ENCODE results near the gene MEGF8. TPM values are rescaled to one million over a fixed set of nuclear protein-coding genes. Genes with fewer than 3 reads are reported as not detected.
A peak's percentile ranks its signal among the peaks of the same experiment; 100 is the strongest.

MEGF8 gene
- total RNA-seq, 2 experiments from 2014 or later, result 5.2 to 5.3 TPM

- intact Hi-C loops (cut with DNase I, micrococcal nuclease), result no loop called here
- no peaks in the 10 kb centered on the region for H3K27me3 Mint-ChIP-seq
- ATAC-seq, result no peak
- H3K4me1 Mint-ChIP-seq, result no peaks in the 10 kb centered on the region
- no peaks in the 10 kb centered on the region for H3K9me3 Mint-ChIP-seq (ENCODE audit: low read depth)
- H3K36me3 Mint-ChIP-seq (ENCODE audit: low read depth), result peaks cover 11% of the 10 kb centered on the region
- ChIA-PET POLR2A (no interaction called here), CTCF (no interaction called here)
- no peak for DNase-seq
- H3K27ac Mint-ChIP-seq, result no peak overlapping the region
- H3K4me3 Mint-ChIP-seq, result no peak overlapping the region
Measured at GRCh38 chr19:42367929-42368328, 42.5 kb downstream of the MEGF8 start.

- Mint-ChIP-seq H3K36me3 (ENCODE audit: low read depth) (peaks cover 11% of the 10 kb centered on the region), H3K4me3 (no peak overlapping the region), H3K4me1 (no peaks in the 10 kb centered on the region), H3K27me3 (no peaks in the 10 kb centered on the region), H3K27ac (no peak overlapping the region), H3K9me3 (ENCODE audit: low read depth) (no peaks in the 10 kb centered on the region)
- ChIA-PET POLR2A (no interaction called here), CTCF (no interaction called here)
- intact Hi-C loops (cut with DNase I, micrococcal nuclease), result no loop called here
- DNase-seq, result no peak
- ATAC-seq, result no peak
Measured at GRCh38 chr19:42368360-42368759, 42.9 kb downstream of the MEGF8 start.

DNA sequence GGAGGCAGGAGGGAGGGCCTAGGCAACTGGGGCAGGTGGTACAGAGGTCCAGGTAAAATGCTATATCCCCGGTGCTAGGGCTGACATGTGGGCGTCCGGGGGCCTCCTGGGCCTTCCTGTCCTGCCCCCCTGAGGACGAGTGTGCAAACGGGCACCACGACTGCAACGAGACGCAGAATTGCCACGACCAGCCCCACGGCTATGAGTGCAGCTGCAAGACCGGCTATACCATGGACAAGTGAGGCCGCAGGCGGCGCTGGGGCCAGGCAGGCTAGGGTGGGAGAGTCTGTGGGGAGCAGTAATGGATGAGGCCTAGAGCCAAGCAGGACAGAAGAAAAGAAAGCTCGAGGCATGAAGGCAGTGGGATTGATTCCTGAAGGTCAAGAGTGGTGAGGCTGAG lies 43.3 kb downstream of the MEGF8 start:
- ChIA-PET CTCF (no interaction called here), POLR2A (no interaction called here)
- H3K4me1 Mint-ChIP-seq, result no peaks in the 10 kb centered on the region
- no peaks in the 10 kb centered on the region for H3K9me3 Mint-ChIP-seq (ENCODE audit: low read depth)
- no peaks in the 10 kb centered on the region for H3K27me3 Mint-ChIP-seq
- H3K4me3 Mint-ChIP-seq, result no peak overlapping the region
- no peak for DNase-seq
- intact Hi-C loops (cut with DNase I, micrococcal nuclease), result no loop called here
- peaks cover 7% of the 10 kb centered on the region for H3K36me3 Mint-ChIP-seq (ENCODE audit: low read depth)
- no peak overlapping the region for H3K27ac Mint-ChIP-seq
- no peak for ATAC-seq

GRCh38 chr19:42369433-42370067 lies 44.1 kb downstream of the MEGF8 start:
- Mint-ChIP-seq H3K9me3 (ENCODE audit: low read depth) (no peaks in the 10 kb centered on the region), H3K4me3 (no peak overlapping the region), H3K27ac (no peak overlapping the region), H3K27me3 (no peaks in the 10 kb centered on the region), H3K36me3 (ENCODE audit: low read depth) (no peaks in the 10 kb centered on the region), H3K4me1 (no peaks in the 10 kb centered on the region)
- intact Hi-C loops (cut with DNase I, micrococcal nuclease), result no loop called here
- no peak for ATAC-seq
- DNase-seq, result no peak
- ChIA-PET CTCF (no interaction called here), POLR2A (no interaction called here)

GRCh38 chr19:42370068-42370520 lies 44.7 kb downstream of the MEGF8 start:
- H3K4me3 Mint-ChIP-seq, result no peak overlapping the region
- no peaks in the 10 kb centered on the region for H3K4me1 Mint-ChIP-seq
- DNase-seq, result no peak
- H3K9me3 Mint-ChIP-seq (ENCODE audit: low read depth), result no peaks in the 10 kb centered on the region
- no peak overlapping the region for H3K27ac Mint-ChIP-seq
- no peaks in the 10 kb centered on the region for H3K27me3 Mint-ChIP-seq
- no peak for ATAC-seq
- H3K36me3 Mint-ChIP-seq (ENCODE audit: low read depth), result no peaks in the 10 kb centered on the region
- CTCF ChIA-PET, result no interaction called here
- intact Hi-C loops (cut with DNase I, micrococcal nuclease), result no loop called here
- POLR2A ChIA-PET, result no interaction called here

DNA sequence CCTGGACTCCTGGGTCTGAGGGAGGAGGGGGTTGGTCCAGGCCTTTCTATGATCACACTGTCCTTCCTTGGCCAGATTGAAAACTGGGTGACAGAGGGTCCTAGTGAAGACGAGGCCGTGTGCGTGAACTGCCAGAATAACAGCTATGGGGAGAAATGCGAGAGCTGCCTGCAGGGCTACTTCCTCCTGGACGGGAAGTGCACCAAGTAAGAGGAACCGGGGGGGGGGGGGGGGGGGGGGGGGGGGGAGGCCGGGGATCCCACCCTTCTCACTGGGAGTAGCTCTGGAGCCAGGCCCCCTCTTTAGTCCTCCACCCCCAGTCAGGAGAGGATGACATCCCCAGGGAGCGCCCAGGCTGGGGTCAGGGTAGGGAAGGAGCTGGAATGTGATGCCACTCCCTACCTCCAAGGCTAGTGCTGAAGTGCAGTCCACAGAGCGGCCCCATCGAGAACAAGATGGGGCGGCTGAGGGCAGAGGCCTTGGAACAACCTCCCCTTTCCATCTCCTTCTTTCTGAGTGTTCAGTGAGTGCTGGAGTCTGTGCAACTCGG lies 45.3 kb downstream of the MEGF8 start:
- Mint-ChIP-seq H3K4me3 (no peak overlapping the region), H3K4me1 (no peaks in the 10 kb centered on the region), H3K9me3 (ENCODE audit: low read depth) (no peaks in the 10 kb centered on the region), H3K36me3 (ENCODE audit: low read depth) (no peaks in the 10 kb centered on the region), H3K27ac (no peak overlapping the region), H3K27me3 (no peaks in the 10 kb centered on the region)
- no peak for ATAC-seq
- intact Hi-C loops (cut with DNase I, micrococcal nuclease), result no loop called here
- ChIA-PET CTCF (interaction anchor here (1.4 kb wide), 1 partner anchor 159 kb away, joined by 3 read pairs; no protein-coding TSS in a partner anchor), POLR2A (no interaction called here)
- no peak for DNase-seq

DNA sequence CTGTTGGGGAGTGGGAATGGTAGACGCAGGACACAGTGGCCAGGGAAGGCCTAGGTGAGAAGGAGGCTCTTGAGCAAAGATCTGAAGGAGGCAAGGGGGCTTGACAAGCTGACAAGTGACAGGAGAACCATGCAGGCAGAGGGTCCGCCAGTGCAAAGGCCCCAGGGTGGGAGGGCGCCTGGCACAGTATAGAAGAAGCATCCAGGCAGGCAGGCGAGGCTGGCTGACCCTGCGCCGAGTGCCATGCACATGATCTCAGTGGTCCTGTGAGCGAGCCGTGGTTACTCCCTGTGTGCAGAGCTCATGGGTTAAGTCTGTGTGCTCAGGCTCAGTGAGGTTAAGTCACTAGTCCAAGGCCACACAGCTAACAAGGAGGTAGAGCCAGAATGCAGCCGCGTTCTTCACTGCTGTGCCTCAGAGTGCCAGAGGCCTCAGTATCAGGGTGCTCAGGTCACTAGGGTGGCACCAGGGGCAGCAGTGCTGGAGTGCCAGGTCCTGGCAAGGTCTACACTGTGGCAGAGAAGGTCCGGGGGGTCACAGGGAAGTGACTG lies 49.5 kb downstream of the MEGF8 start:
- no peak overlapping the region for H3K27ac Mint-ChIP-seq
- H3K4me1 Mint-ChIP-seq, result peaks cover 3% of the 10 kb centered on the region
- H3K9me3 Mint-ChIP-seq (ENCODE audit: low read depth), result no peaks in the 10 kb centered on the region
- intact Hi-C loops (cut with DNase I, micrococcal nuclease), result no loop called here
- no peaks in the 10 kb centered on the region for H3K36me3 Mint-ChIP-seq (ENCODE audit: low read depth)
- no peak for ATAC-seq
- H3K27me3 Mint-ChIP-seq, result no peaks in the 10 kb centered on the region
- ChIA-PET POLR2A (no interaction called here), CTCF (no interaction called here)
- no peak for DNase-seq
- H3K4me3 Mint-ChIP-seq, result no peak overlapping the region

DNA sequence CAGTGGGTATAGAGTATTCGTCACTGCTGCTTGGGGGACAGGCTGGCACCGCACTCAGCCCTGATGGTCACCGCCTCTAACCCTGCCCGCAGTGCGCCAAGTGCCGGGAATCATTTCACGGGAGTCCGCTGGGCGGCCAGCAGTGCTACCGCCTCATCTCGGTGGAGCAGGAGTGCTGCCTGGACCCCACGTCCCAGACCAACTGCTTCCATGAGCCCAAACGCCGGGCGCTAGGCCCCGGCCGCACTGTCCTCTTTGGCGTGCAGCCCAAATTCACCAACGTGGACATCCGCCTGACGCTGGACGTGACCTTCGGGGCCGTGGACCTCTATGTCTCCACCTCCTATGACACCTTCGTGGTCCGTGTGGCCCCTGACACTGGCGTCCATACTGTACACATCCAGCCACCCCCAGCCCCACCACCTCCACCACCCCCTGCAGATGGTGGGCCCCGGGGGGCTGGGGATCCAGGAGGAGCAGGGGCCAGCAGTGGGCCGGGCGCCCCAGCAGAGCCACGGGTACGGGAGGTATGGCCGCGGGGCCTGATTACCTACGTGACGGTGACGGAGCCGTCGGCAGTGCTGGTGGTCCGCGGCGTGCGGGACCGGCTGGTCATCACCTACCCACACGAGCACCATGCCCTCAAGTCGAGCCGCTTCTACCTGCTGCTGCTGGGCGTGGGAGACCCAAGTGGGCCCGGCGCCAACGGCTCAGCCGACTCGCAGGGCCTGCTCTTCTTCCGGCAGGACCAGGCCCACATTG lies 50.2 kb downstream of the MEGF8 start:
- ATAC-seq, result no peak
- POLR2A ChIA-PET, result no interaction called here
- intact Hi-C loops (cut with DNase I, micrococcal nuclease), result no loop called here
- no peaks in the 10 kb centered on the region for H3K9me3 Mint-ChIP-seq (ENCODE audit: low read depth)
- H3K27ac Mint-ChIP-seq, result no peak overlapping the region
- H3K36me3 Mint-ChIP-seq (ENCODE audit: low read depth), result no peaks in the 10 kb centered on the region
- H3K4me3 Mint-ChIP-seq, result no peak overlapping the region
- no peak for DNase-seq
- CTCF ChIA-PET, result no interaction called here
- H3K4me1 Mint-ChIP-seq, result peaks cover 3% of the 10 kb centered on the region
- no peaks in the 10 kb centered on the region for H3K27me3 Mint-ChIP-seq

GRCh38 chr19:42376177-42376555 lies 50.7 kb downstream of the MEGF8 start:
- peaks cover 2% of the 10 kb centered on the region for H3K27me3 Mint-ChIP-seq

GRCh38 chr19:42378225-42379215 lies 53.1 kb downstream of the MEGF8 start:
- peak; percentile 30 for ATAC-seq
- peaks cover 17% of the 10 kb centered on the region for H3K27me3 Mint-ChIP-seq
- intact Hi-C loops (cut with DNase I, micrococcal nuclease), result no loop called here
- no peaks in the 10 kb centered on the region for H3K36me3 Mint-ChIP-seq (ENCODE audit: low read depth)
- CTCF ChIA-PET, result interaction anchor here (0.9 kb wide), 1 partner anchor 23 kb away, joined by 3 read pairs; no protein-coding TSS in a partner anchor
- H3K9me3 Mint-ChIP-seq (ENCODE audit: low read depth), result no peaks in the 10 kb centered on the region
- POLR2A ChIA-PET, result no interaction called here
- H3K4me3 Mint-ChIP-seq, result no peak overlapping the region
- DNase-seq, result no peak
- H3K4me1 Mint-ChIP-seq, result peaks cover 3% of the 10 kb centered on the region
- no peak overlapping the region for H3K27ac Mint-ChIP-seq

More at GRCh38 chr19:42376177-42376555, 50.7 kb downstream of the MEGF8 start:
- CTCF ChIA-PET, result interaction anchor here (0.7 kb wide), 1 partner anchor 84 kb away, joined by 4 read pairs; no protein-coding TSS in a partner anchor
- DNase-seq (no peak), ATAC-seq (no peak)
- intact Hi-C loops (cut with DNase I, micrococcal nuclease), result no loop called here
- H3K36me3 Mint-ChIP-seq (ENCODE audit: low read depth), result no peaks in the 10 kb centered on the region
- POLR2A ChIA-PET, result no interaction called here
- H3K9me3 Mint-ChIP-seq (ENCODE audit: low read depth), result no peaks in the 10 kb centered on the region
- H3K27ac Mint-ChIP-seq, result no peak overlapping the region
- H3K4me1 Mint-ChIP-seq, result peaks cover 3% of the 10 kb centered on the region
- H3K4me3 Mint-ChIP-seq, result no peak overlapping the region

DNA sequence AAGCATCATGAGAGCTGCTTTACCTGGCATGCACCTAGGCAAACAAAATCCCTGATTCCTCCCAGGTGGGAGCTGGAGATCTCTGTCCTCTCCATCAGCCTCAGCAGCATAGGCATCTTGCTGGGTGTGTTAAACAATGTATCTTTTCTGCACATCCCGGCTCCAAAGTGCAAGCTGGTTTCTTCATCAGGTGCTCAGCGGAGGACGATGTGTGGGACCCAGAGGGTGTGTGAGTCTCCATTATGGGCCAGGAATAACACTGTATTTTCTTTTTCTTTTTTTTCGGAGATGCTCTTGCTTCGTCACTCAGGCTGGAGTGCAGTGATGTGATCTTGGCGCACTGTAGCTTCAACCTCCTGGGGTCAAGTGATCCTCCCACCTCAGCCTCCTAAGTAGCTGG lies 54.7 kb downstream of the MEGF8 start:
- POLR2A ChIA-PET, result no interaction called here
- H3K36me3 Mint-ChIP-seq (ENCODE audit: low read depth), result no peaks in the 10 kb centered on the region
- H3K27ac Mint-ChIP-seq, result no peak overlapping the region
- intact Hi-C loops (cut with DNase I, micrococcal nuclease), result loop anchor here in 1 of 2 experiments (10.0 kb wide), 1 partner anchor 55 kb away; no protein-coding TSS in a partner anchor
- no peak overlapping the region for H3K4me3 Mint-ChIP-seq
- no peaks in the 10 kb centered on the region for H3K9me3 Mint-ChIP-seq (ENCODE audit: low read depth)
- peaks cover 3% of the 10 kb centered on the region for H3K4me1 Mint-ChIP-seq
- H3K27me3 Mint-ChIP-seq, result peaks cover 17% of the 10 kb centered on the region
- CTCF ChIA-PET, result interaction anchor here (0.6 to 1.3 kb wide), 5 partner anchors 31 to 275 kb away, joined by 3 to 4 read pairs (median 3); no protein-coding TSS in a partner anchor
- ATAC-seq (no peak), DNase-seq (no peak)

Data from activated CD4-positive, alpha-beta T cell treated with anti-CD3 and anti-CD28 coated beads for 36 hours (primary cell).